Skin epidermis (tissue), 12 donors: ENCODE results near the gene TUBB6.

ENCODE experiments used
- H3K27ac ChIP-seq, 21 experiments: fragments of 200-600 bp; sonication (generic) in 11 of 21; one replicate each; pipeline ENCODE4 v1.5.0; 2020; ENCODE audit warnings: mild to moderate bottlenecking in 3 of 21, inconsistent platforms in 2 of 21, moderate library complexity in 2 of 21
- H3K4me3 ChIP-seq, 7 experiments: fragments of 200-600 bp; sonication (generic) in 2 of 7; one replicate each; pipeline ENCODE4 v1.5.0; 2020; ENCODE audit warnings: inconsistent platforms in 2 of 7, mild to moderate bottlenecking in 2 of 7, moderate library complexity in 1 of 7

Gene TUBB6

DNA sequence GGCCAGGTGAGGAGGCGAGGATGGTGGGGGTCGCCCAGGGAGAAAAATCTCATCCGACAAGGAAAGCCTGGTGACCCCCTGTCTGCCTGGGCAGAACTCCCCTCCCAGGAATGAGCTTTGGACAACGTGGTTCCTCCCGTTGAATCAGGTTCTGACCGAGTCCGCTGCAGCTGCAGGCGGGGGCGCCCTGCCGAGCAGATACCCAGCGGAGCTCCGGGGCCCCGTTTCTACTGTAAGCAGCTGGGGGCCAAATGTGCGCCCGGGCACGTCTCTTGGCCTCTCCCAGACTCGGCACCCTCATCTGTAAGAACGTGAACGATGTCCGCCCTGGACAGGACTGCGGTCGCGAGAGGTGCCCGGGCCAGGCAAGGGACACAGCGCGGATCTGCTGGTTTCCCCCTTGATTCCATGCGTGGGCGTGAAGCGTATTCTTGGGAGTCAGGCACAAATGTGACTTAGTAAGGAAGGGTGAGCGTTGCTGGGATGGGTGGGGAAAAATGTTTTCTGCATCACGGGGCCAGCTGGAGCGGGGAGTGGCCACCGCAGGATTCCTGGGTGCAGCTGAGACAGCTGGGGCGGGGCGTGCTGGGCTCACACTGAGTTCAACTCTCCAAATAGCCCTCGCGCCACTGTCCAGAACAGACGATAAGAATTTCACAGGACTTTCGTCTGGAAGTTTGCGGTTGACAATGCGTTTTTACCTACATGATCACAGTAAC is 20.2 kb upstream of the TUBB6 start:
- H3K4me3 ChIP-seq: peak overlapping the region; percentile 18 to 41 (median 22)
- peak overlapping the region in 13 of 21 experiments; percentile 10 to 77 (median 49) for H3K27ac ChIP-seq

- peak overlapping the region in 8 of 21 experiments; percentile 27 to 77 (median 70) for H3K27ac ChIP-seq
- H3K4me3 ChIP-seq: peak overlapping the region; percentile 18 to 41 (median 22)
Observed at GRCh38 chr18:12288403-12288755, 19.7 kb upstream of the TUBB6 start.

DNA sequence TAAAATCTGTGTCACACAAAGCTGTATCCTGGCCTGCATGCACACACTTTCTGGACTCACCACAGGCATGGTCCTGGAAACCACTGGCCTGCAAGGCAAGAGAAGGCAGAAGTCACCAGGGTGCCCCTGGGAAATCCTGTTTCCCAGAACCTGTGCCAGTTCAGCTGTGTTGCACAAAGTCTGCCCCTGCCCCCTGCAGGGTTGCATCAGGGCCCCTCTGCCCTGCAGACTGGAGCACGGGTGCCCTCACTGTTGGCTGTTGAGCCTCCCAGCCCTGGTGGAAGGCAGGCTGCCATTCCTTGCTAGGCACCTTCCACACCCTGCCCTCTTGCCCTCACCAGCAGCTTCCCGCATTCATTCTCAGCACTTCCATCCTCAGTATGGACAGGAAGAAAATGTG is 18.0 kb upstream of the TUBB6 start:
- no peak overlapping the region for H3K4me3 ChIP-seq
- no peak overlapping the region for H3K27ac ChIP-seq

DNA sequence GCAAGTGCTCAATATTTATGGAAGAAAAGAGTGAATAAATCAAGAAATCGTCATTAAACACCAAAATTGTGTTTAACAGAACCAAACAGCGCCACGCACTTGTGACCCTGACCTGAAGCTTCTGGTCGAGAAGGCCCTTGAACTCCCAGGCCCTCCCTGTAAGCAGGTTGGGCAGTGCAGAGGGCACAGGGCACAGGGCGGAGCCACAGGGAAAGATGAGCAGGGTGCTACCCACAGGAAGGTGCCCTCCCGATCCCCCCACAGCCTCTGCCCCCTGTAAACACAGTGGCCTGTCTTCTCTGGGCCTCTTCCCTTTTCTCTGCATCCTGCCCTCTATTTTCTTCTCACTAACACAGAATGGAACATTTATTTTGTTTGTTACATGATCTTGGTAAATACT is 16.9 kb upstream of the TUBB6 start:
- Histone ChIP-seq H3K27ac (no peak overlapping the region), H3K4me3 (no peak overlapping the region)

GRCh38 chr18:12291690-12292089 is 16.4 kb upstream of the TUBB6 start:
- Histone ChIP-seq H3K4me3 (no peak overlapping the region), H3K27ac (no peak overlapping the region)

DNA sequence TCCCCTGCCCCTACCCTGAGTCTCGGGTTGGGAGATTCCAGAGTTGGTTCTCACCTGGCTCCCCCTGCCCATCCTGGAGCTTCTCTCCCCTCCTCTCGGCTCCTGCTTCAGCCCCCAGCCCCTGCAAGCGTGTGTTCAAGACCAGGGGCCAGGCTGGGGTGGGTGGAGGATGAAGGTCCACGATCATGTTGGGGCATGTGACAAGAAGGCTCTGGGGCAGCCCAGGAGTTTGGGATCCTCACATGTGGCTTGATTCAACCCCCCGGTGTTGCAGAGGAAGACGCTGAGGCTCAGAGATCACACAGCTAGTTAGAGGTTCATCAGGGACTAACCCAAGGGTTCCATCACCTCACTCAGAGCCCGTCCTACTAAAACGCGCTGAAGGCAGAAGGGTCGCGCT is 14.2 kb upstream of the TUBB6 start:
- H3K27ac ChIP-seq: no peak overlapping the region

DNA sequence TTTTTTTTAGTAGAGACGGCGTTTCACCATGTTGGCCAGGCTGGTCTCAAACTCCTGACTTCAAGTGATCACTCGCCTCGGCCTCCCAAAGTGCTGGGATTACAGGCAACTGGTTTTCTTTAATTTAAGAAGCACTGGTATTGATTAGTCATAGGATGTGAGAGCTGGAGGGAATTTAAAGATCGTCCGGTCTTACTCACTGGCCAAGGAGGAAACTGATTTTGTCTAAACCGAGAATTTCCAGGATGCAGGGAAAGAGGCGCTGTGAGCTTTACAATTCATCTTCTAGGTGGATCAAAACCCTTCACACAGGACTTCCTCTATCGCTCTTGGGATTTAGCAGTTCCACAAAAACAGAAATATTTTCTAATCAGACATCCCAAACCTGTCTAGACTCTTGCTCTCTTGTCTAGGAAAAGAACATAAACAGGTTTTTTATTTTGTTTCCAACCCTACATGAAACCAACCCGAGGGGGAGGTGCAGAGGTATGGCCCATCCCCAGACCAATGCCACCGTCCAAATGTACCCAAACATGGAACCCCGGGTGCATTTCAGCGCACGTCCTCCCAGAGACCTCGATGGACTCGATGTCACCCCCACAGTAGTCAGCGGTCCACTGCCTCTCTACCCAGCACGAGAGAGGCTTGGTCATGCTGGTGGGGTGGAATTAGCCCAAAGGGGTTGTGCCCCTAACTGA is 12.5 kb upstream of the TUBB6 start:
- no peak overlapping the region for H3K4me3 ChIP-seq
- no peak overlapping the region for H3K27ac ChIP-seq

More for the DNA sequence above, 14.2 kb upstream of the TUBB6 start:
- no peak overlapping the region for H3K4me3 ChIP-seq

DNA sequence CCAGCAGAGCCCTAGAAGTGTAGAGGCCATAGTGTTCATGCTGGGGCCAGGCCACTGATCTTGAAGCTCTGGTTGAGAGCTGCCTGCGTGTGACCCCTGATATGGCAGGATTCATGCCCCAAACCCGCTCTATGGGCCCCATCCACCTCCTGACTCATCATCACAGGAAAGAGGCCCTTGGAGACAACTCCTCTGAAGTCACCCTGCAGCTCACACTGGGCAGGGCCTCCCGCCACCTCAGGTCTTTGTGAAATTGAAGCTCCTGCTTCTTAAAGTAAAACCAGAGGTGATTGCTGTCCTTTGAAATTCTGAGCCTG is 12.0 kb upstream of the TUBB6 start:
- H3K4me3 ChIP-seq: no peak overlapping the region
- no peak overlapping the region for H3K27ac ChIP-seq

GRCh38 chr18:12296457-12296856 is 11.6 kb upstream of the TUBB6 start:
- Histone ChIP-seq H3K27ac (no peak overlapping the region), H3K4me3 (no peak overlapping the region)

- no peak overlapping the region for H3K4me3 ChIP-seq
- H3K27ac ChIP-seq: no peak overlapping the region
Observed at GRCh38 chr18:12299862-12300261, 8.2 kb upstream of the TUBB6 start.

DNA sequence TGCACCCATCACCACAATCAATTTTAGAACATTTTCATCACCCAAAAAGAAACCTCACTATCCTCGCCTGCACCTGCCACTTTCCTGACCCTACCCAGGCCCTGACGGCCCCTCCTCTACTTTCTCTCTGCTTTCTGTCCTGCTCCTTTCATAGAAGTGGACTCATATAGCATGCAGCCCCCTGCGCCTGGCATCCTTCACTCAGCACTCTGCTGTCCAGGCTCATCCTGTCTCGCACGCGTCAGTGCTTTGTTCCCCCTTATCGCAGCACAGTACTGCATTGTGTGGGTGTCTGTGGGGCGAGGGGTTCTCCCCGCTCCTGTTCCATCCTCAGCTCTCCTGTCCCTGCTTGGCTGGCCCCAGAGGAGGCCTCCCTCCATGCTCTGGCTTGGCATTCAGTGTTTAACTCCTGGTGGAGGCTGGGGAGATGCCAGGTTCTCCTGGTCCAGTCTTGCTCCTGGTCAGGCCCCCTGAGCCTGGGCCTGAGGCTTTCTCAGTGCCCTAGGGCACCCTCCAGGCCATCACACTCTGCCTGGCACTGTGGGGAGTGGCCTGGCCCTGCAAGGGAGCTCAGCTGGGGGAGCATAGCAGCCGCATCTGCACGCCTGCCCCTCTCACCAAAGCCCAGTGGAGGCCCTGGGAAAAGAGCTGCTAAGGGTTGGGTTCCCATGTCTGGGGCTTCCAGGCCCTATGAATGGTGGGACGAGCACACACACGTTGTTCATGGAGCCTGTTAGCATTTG is 6.6 kb upstream of the TUBB6 start:
- no peak overlapping the region for H3K27ac ChIP-seq
- H3K4me3 ChIP-seq: no peak overlapping the region

GRCh38 chr18:12302391-12303147 is 5.5 kb upstream of the TUBB6 start:
- Histone ChIP-seq H3K27ac (no peak overlapping the region), H3K4me3 (no peak overlapping the region)

- no peak overlapping the region for H3K27ac ChIP-seq
- no peak overlapping the region for H3K4me3 ChIP-seq
Observed at GRCh38 chr18:12304351-12305210, 3.5 kb upstream of the TUBB6 start.

DNA sequence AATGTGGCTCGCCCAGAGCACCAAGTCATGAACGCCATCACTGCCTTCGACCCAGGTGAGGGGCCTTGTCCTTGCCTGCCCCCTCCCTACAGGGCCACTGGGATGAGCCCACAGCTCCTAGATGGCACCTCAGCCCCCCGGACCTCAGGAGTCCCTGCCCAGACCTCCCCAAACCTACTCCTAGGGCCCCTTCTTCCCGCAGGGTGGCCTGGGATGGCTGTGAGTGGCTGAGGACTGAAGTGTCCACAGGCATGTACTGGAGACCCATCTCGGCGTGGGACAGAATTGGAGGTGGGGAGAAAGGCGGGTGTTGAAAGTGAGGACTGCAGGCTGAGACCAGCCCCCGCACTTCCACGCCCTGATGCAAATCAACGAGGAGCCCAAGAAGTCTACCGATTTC is 2.8 kb upstream of the TUBB6 start:
- Histone ChIP-seq H3K4me3 (no peak overlapping the region), H3K27ac (no peak overlapping the region)

- Histone ChIP-seq H3K27ac (peak overlapping the region in 1 of 21 experiments; percentile 98), H3K4me3 (no peak overlapping the region)
Observed at GRCh38 chr18:12305930-12306629, 2.0 kb upstream of the TUBB6 start.

GRCh38 chr18:12306752-12307700 is 1.0 kb upstream of the TUBB6 start:
- peak overlapping the region; percentile 60 to 98 (median 75) for H3K4me3 ChIP-seq
- peak overlapping the region; percentile 76 to 100 (median 98) for H3K27ac ChIP-seq

DNA sequence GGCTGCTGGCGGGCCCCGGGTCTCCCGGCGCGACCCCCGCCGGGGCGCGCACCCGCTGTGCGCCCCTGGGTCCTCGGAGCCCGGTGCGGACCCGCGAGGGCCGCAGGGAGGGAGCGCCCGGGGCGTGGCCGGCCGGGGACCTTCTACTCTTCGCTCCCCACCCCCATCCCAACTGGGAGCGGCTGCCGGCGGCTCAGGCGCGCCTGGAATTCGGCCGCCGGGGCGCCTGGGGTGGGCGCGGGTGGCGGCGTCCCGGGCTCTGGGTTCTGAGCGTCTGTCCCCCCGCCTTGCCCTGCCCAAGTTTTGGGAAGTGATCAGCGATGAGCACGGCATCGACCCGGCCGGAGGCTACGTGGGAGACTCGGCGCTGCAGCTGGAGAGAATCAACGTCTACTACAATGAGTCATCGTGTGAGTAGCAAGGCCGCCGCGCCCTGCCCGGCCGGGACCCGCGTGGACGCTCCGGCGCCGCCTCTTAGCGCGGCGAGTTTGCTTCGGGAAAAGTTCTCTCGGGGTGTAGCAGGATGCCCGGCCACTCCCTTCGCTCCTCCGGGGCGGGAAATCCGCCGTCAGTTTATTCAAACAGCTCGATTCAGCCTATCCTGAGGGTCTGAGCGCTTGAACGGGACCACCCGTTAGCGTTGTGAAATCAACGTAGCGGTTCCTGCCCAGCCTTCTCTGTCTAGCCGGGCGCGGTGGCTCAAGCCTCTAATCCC is 502 bp downstream of the TUBB6 start:
- peak overlapping the region; percentile 60 to 98 (median 75) for H3K4me3 ChIP-seq
- H3K27ac ChIP-seq: peak overlapping the region; percentile 87 to 100 (median 98)
